Tracheal epithelial cell (primary cell): ENCODE results near the gene ATG2B. TPM values are rescaled to one million over a fixed set of nuclear protein-coding genes. Genes with fewer than 3 reads are reported as not detected.

Experiments used
- total RNA-seq: library from RNA; depleted of rRNA; stranded (reverse); fragments of >200 nt; gene quantifications from 2 replicates; pipeline ENCODE4 v1.2.1, GENCODE V29; 2014

The ATG2B gene
- 6.6 and 9.2 TPM in 2 replicates for total RNA-seq

GRCh38 chr14:96362965-96363750 is at the start of gene ATG2B, which contains the start of gene GSKIP:
Gene ATG2B, minus strand, starts transcription at chr14:96363341. Its CDS starts 365 bp downstream, at chr14:96362976.
Gene GSKIP, plus strand, starts transcription at chr14:96363526. Its CDS starts 18,722 bp downstream, at chr14:96382248.

GRCh38 chr14:96255501-96256366 is 107.4 kb downstream of the ATG2B start, which contains the start of gene BDKRB1:
Gene BDKRB1, plus strand, starts transcription at chr14:96256210. Its CDS starts 7,473 bp downstream, at chr14:96263683.

Other genes starting within 250 kb of the ATG2B start
- 0.64 and 2.9 TPM in 2 replicates for gene BDKRB2, start 158.5 kb downstream of the ATG2B start, total RNA-seq
- 0.96 and 3.6 TPM in 2 replicates for gene BDKRB1, start 107.1 kb downstream of the ATG2B start, total RNA-seq
- 101 and 103 TPM in 2 replicates for gene GSKIP, start 185 bp upstream of the ATG2B start, total RNA-seq
- gene AK7, start 28.8 kb upstream of the ATG2B start, total RNA-seq = 1.9 and 2.4 TPM in 2 replicates
- 57.6 and 80.8 TPM in 2 replicates for gene PAPOLA, start 139.0 kb upstream of the ATG2B start, total RNA-seq